ENCODE data around the gene TARS2.

TARS2 gene, protein sequence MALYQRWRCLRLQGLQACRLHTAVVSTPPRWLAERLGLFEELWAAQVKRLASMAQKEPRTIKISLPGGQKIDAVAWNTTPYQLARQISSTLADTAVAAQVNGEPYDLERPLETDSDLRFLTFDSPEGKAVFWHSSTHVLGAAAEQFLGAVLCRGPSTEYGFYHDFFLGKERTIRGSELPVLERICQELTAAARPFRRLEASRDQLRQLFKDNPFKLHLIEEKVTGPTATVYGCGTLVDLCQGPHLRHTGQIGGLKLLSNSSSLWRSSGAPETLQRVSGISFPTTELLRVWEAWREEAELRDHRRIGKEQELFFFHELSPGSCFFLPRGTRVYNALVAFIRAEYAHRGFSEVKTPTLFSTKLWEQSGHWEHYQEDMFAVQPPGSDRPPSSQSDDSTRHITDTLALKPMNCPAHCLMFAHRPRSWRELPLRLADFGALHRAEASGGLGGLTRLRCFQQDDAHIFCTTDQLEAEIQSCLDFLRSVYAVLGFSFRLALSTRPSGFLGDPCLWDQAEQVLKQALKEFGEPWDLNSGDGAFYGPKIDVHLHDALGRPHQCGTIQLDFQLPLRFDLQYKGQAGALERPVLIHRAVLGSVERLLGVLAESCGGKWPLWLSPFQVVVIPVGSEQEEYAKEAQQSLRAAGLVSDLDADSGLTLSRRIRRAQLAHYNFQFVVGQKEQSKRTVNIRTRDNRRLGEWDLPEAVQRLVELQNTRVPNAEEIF

DNA sequence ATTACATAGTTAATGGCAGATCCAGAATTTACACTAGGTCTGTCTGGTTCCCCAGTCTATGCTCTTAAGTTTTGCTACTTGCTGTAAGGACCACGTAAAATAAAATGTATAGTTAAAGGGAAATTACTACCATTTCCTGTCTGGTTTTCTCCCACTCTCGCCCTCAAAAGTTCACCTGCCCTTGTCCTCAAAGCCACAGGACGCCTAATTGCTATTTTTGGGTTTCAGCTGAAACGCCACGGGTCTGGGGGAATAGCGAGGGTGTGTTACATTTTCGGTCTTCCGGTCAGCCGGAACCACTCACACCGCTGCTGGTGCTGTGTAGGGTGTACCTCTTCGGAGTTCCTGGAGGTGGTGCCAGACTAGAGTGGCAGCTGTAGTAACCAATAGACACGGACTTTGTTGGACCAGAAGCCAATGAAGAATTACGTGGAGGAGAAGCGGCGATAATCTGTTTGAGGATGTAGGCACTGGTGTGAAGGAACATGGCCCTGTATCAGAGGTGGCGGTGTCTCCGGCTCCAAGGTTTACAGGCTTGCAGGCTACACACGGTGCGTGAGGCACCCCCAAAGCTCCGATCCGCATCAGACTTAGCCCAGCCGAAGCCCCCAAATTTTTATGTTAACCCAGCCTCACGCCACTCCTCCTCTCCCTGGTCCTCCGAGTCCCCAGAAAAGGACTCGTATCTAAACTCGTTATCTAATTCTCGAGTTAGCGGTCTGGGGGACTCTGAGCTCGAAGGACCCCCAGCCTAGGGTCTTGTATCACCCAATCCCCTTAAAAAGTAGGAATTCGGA lies at the start of gene TARS2:
Gene TARS2, plus strand, starts transcription at position 454 of the 797 bp plus-strand sequence. Its CDS starts 32 bp downstream, at position 486.
- H3K9me3 ChIP-seq (ENCODE audit: insufficient read depth, low read length), result no peaks in the 10 kb centered on the region
- H3K79me2 ChIP-seq (ENCODE audit: insufficient read depth, low read length), result peaks cover 17% of the 10 kb centered on the region
- H4K20me1 ChIP-seq (ENCODE audit: low read depth, low read length), result no peaks in the 10 kb centered on the region
- H3K9ac ChIP-seq (ENCODE audit: low read length), result peak within 1 kb of the TSS; percentile 89
- 0 out of 2 replicates have a peak, but pooled peaks cover 2% of the 10 kb centered on the region for H3K36me3 ChIP-seq (ENCODE audit: low read length)
- no peak for TF ChIP-seq EZH2phosphoT487 (conservative IDR thresholded peaks at IDR 0.05; ENCODE audit: low read length)
- TF ChIP-seq, protein P1, sequence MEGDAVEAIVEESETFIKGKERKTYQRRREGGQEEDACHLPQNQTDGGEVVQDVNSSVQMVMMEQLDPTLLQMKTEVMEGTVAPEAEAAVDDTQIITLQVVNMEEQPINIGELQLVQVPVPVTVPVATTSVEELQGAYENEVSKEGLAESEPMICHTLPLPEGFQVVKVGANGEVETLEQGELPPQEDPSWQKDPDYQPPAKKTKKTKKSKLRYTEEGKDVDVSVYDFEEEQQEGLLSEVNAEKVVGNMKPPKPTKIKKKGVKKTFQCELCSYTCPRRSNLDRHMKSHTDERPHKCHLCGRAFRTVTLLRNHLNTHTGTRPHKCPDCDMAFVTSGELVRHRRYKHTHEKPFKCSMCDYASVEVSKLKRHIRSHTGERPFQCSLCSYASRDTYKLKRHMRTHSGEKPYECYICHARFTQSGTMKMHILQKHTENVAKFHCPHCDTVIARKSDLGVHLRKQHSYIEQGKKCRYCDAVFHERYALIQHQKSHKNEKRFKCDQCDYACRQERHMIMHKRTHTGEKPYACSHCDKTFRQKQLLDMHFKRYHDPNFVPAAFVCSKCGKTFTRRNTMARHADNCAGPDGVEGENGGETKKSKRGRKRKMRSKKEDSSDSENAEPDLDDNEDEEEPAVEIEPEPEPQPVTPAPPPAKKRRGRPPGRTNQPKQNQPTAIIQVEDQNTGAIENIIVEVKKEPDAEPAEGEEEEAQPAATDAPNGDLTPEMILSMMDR (IDR thresholded peaks at IDR 0.05; ENCODE audit: insufficient read depth, low read length, poor library complexity, severe bottlenecking), result no peak
- no peaks in the 10 kb centered on the region for H3K9me2 ChIP-seq (replicated peaks; ENCODE audit: insufficient read depth, low read length)
- peak within 1 kb of the TSS; percentile 50 for H3K27ac ChIP-seq (ENCODE audit: low read depth, low read length)
- peak within 1 kb of the TSS; percentile 92 for H2AFZ ChIP-seq (ENCODE audit: low read depth, low read length, severe bottlenecking)
- H3K4me3 ChIP-seq (ENCODE audit: insufficient read depth, low read length, poor library complexity, severe bottlenecking), result peak within 1 kb of the TSS; percentile 96
- H3K4me2 ChIP-seq (ENCODE audit: low read depth, low read length, poor library complexity, severe bottlenecking), result peak within 1 kb of the TSS; percentile 91
- no peaks in the 10 kb centered on the region; the same call in 1 of the 2 replicates for H3F3A ChIP-seq (ENCODE audit: insufficient read depth)
- no peaks in the 10 kb centered on the region for H3K27me3 ChIP-seq (ENCODE audit: low read length)

DNA sequence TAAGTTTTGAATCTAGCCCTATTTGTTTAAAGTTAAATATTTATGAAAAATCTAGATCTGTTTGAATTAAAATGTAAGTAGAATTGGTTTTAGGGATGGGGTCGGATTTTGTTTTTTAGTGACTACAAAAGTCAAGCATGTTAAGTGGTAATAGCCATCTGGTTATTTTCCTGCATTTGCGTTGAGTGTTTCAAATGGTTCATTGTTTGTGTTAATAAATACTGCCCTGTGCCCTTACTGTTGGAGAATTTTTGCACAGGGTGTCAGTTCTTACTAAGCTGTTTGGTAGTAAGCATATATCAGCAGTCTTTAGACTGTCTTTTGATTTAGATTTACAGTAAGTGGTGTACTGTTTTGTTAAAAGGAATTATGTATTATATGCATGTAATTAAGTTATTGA lies 46.1 kb upstream of the TARS2 start:
- H3K9me3 ChIP-seq (ENCODE audit: insufficient read depth, low read length), result no peaks in the 10 kb centered on the region
- H3K79me2 ChIP-seq (ENCODE audit: insufficient read depth, low read length), result no peaks in the 10 kb centered on the region
- no peaks in the 10 kb centered on the region for H3K27me3 ChIP-seq (ENCODE audit: low read length)
- 0 out of 2 replicates have a peak, but pooled peaks cover 3% of the 10 kb centered on the region for H3F3A ChIP-seq (ENCODE audit: insufficient read depth)
- TF ChIP-seq EZH2phosphoT487 (conservative IDR thresholded peaks at IDR 0.05; ENCODE audit: low read length), result no peak
- TF ChIP-seq, protein P1 (IDR thresholded peaks at IDR 0.05; ENCODE audit: insufficient read depth, low read length, poor library complexity, severe bottlenecking), result no peak
- no peak overlapping the region for H3K4me3 ChIP-seq (ENCODE audit: insufficient read depth, low read length, poor library complexity, severe bottlenecking)
- H3K27ac ChIP-seq (ENCODE audit: low read depth, low read length), result no peak overlapping the region
- H2AFZ ChIP-seq (ENCODE audit: low read depth, low read length, severe bottlenecking), result no peak overlapping the region
- no peak overlapping the region for H3K4me2 ChIP-seq (ENCODE audit: low read depth, low read length, poor library complexity, severe bottlenecking)
- H4K20me1 ChIP-seq (ENCODE audit: low read depth, low read length), result no peaks in the 10 kb centered on the region
- H3K9me2 ChIP-seq (replicated peaks; ENCODE audit: insufficient read depth, low read length), result no peaks in the 10 kb centered on the region
- H3K9ac ChIP-seq (ENCODE audit: low read length), result no peak overlapping the region
- peaks cover 33% of the 10 kb centered on the region; the same call in 1 of the 2 replicates for H3K36me3 ChIP-seq (ENCODE audit: low read length)

DNA sequence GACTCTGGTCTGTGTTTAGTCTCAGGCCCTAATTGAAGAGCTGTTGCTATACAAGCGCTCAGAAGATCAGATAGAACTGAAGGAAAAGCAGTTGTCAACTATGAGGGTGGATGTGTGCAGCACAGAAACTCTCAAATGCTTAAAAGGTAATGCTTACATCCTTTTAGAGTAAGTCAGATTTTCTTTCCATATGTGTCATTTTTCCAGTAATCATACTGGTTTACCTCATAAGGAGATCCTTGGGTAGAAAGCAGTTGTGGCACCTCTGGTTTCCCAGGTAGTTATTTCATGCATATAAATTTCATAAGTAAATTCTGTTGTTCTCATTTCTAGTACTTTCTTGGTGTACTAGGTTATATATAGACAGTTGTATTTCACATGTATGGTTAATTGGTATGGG lies 43.0 kb upstream of the TARS2 start:
- Histone ChIP-seq H3K9me3 (ENCODE audit: insufficient read depth, low read length) (no peaks in the 10 kb centered on the region), H3K9me2 (replicated peaks; ENCODE audit: insufficient read depth, low read length) (no peaks in the 10 kb centered on the region), H3F3A (ENCODE audit: insufficient read depth) (0 out of 2 replicates have a peak, but pooled peaks cover 3% of the 10 kb centered on the region), H3K79me2 (ENCODE audit: insufficient read depth, low read length) (no peaks in the 10 kb centered on the region), H3K9ac (ENCODE audit: low read length) (no peak overlapping the region), H3K36me3 (ENCODE audit: low read length) (peaks cover 48% of the 10 kb centered on the region; the same call in 1 of the 2 replicates), H3K27me3 (ENCODE audit: low read length) (no peaks in the 10 kb centered on the region), H3K4me2 (ENCODE audit: low read depth, low read length, poor library complexity, severe bottlenecking) (no peak overlapping the region), H2AFZ (ENCODE audit: low read depth, low read length, severe bottlenecking) (no peak overlapping the region), H4K20me1 (ENCODE audit: low read depth, low read length) (no peaks in the 10 kb centered on the region), H3K4me3 (ENCODE audit: insufficient read depth, low read length, poor library complexity, severe bottlenecking) (no peak overlapping the region), H3K27ac (ENCODE audit: low read depth, low read length) (no peak overlapping the region)
- no peak for TF ChIP-seq EZH2phosphoT487 (conservative IDR thresholded peaks at IDR 0.05; ENCODE audit: low read length)
- TF ChIP-seq, protein P1 (IDR thresholded peaks at IDR 0.05; ENCODE audit: insufficient read depth, low read length, poor library complexity, severe bottlenecking), result no peak

Measured in SU-DHL-6 (cell line).